H1 (cell line): ENCODE data around the gene CFP. TPM values are rescaled to one million over a fixed set of nuclear protein-coding genes. Genes with fewer than 3 reads are reported as not detected.

ENCODE experiments used
- ASH2L ChIP-seq: fragments of 200-600, 300-600 bp; sonication (generic); IDR thresholded peaks from one replicate; pipeline ENCODE4 v1.7.1; 2017; ENCODE audit warnings: low read length
- CEBPB ChIP-seq: IDR thresholded peaks from 2 replicates; pipeline ENCODE4 v1.6.1; 2012; ENCODE audit warnings: low read depth, low read length
- GABPA ChIP-seq: IDR thresholded peaks from 2 replicates; pipeline ENCODE4 v1.6.1; 2011; ENCODE audit warnings: mild to moderate bottlenecking, low read length, moderate library complexity, borderline replicate concordance; ENCODE audit not compliant: insufficient read depth
- KDM1A ChIP-seq: fragments of 200-600, 300-600 bp; sonication (generic); IDR thresholded peaks from 2 replicates; pipeline ENCODE4 v1.7.1; 2016; ENCODE audit warnings: mild to moderate bottlenecking, low read length, borderline replicate concordance
- PHF8 ChIP-seq: fragments of 200-600 bp; sonication (generic); conservative IDR thresholded peaks from 2 replicates; pipeline ENCODE4 v1.7.1; 2012; ENCODE audit warnings: low read depth, mild to moderate bottlenecking, inconsistent platforms, low read length, moderate library complexity
- POU5F1 ChIP-seq: IDR thresholded peaks from 2 replicates; pipeline ENCODE4 v1.6.1; 2011; ENCODE audit warnings: low read depth, mild to moderate bottlenecking, low read length, moderate library complexity
- polyA plus RNA-seq, 7 experiments: library from polyadenylated mRNA; depleted of rRNA in 3 of 7; stranded (reverse) in 5 of 7; unstranded in 2 of 7; fragments of >200 nt in 5 of 7; fragments of 200-250 nt in 2 of 7; gene quantifications; 1 replicate in 5 of 7; 2 replicates in 1 of 7; 4 replicates in 1 of 7; pipeline versions ENCODE4 v1.2.1 to v1.2.3, GENCODE V29; 2011 to 2013; ENCODE audit warnings: missing spikeins in 2 of 7, mixed read lengths in 2 of 7
- total RNA-seq: library from RNA; stranded (reverse); fragmentation: NEBNext Ultra II Directional; extraction: Animal tissue kit (Norgen Biotek cat#: 25700); gene quantifications from 2 replicates; pipeline ENCODE4 v1.2.1, GENCODE V29; 2021
- TF ChIP-seq, protein P1 (sequence below): fragments of 300-600 bp; sonication (generic); IDR thresholded peaks from 2 replicates; pipeline ENCODE4 v1.7.1; 2012; ENCODE audit warnings: low read length, moderate library complexity, mild to moderate bottlenecking, inconsistent platforms; ENCODE audit not compliant: insufficient replicate concordance

CFP gene
- total and polyA plus RNA-seq, 2 of the 8 experiments (the other 6 are each of a cell fraction or from before 2014, with no cell fraction given): 0.76 to 2.2 TPM

DNA sequence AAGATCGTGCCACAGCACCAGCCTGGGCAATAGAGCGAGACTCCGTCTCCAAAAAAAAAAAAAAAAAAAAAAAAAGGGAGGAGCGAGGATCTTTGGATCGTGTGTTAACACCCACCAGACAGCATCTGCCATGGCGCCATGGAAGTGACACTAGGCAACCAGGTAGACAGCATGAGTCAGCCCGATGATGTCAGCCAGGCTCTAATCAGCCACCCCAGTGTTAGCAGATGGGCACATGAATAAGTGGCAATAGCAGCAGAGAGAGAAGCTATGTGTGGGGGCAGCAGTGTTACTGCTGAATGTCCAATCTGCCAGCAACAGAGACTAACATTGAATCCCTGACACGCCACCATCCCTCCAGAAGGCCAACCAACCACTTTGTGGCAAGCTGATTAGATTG, 16.6 kb downstream of the CFP start (continued):
- TF ChIP-seq PHF8 (no peak), POU5F1 (no peak), GABPA (no peak), ASH2L (no peak), CEBPB (no peak), KDM1A (no peak)
- TF ChIP-seq, protein P1, sequence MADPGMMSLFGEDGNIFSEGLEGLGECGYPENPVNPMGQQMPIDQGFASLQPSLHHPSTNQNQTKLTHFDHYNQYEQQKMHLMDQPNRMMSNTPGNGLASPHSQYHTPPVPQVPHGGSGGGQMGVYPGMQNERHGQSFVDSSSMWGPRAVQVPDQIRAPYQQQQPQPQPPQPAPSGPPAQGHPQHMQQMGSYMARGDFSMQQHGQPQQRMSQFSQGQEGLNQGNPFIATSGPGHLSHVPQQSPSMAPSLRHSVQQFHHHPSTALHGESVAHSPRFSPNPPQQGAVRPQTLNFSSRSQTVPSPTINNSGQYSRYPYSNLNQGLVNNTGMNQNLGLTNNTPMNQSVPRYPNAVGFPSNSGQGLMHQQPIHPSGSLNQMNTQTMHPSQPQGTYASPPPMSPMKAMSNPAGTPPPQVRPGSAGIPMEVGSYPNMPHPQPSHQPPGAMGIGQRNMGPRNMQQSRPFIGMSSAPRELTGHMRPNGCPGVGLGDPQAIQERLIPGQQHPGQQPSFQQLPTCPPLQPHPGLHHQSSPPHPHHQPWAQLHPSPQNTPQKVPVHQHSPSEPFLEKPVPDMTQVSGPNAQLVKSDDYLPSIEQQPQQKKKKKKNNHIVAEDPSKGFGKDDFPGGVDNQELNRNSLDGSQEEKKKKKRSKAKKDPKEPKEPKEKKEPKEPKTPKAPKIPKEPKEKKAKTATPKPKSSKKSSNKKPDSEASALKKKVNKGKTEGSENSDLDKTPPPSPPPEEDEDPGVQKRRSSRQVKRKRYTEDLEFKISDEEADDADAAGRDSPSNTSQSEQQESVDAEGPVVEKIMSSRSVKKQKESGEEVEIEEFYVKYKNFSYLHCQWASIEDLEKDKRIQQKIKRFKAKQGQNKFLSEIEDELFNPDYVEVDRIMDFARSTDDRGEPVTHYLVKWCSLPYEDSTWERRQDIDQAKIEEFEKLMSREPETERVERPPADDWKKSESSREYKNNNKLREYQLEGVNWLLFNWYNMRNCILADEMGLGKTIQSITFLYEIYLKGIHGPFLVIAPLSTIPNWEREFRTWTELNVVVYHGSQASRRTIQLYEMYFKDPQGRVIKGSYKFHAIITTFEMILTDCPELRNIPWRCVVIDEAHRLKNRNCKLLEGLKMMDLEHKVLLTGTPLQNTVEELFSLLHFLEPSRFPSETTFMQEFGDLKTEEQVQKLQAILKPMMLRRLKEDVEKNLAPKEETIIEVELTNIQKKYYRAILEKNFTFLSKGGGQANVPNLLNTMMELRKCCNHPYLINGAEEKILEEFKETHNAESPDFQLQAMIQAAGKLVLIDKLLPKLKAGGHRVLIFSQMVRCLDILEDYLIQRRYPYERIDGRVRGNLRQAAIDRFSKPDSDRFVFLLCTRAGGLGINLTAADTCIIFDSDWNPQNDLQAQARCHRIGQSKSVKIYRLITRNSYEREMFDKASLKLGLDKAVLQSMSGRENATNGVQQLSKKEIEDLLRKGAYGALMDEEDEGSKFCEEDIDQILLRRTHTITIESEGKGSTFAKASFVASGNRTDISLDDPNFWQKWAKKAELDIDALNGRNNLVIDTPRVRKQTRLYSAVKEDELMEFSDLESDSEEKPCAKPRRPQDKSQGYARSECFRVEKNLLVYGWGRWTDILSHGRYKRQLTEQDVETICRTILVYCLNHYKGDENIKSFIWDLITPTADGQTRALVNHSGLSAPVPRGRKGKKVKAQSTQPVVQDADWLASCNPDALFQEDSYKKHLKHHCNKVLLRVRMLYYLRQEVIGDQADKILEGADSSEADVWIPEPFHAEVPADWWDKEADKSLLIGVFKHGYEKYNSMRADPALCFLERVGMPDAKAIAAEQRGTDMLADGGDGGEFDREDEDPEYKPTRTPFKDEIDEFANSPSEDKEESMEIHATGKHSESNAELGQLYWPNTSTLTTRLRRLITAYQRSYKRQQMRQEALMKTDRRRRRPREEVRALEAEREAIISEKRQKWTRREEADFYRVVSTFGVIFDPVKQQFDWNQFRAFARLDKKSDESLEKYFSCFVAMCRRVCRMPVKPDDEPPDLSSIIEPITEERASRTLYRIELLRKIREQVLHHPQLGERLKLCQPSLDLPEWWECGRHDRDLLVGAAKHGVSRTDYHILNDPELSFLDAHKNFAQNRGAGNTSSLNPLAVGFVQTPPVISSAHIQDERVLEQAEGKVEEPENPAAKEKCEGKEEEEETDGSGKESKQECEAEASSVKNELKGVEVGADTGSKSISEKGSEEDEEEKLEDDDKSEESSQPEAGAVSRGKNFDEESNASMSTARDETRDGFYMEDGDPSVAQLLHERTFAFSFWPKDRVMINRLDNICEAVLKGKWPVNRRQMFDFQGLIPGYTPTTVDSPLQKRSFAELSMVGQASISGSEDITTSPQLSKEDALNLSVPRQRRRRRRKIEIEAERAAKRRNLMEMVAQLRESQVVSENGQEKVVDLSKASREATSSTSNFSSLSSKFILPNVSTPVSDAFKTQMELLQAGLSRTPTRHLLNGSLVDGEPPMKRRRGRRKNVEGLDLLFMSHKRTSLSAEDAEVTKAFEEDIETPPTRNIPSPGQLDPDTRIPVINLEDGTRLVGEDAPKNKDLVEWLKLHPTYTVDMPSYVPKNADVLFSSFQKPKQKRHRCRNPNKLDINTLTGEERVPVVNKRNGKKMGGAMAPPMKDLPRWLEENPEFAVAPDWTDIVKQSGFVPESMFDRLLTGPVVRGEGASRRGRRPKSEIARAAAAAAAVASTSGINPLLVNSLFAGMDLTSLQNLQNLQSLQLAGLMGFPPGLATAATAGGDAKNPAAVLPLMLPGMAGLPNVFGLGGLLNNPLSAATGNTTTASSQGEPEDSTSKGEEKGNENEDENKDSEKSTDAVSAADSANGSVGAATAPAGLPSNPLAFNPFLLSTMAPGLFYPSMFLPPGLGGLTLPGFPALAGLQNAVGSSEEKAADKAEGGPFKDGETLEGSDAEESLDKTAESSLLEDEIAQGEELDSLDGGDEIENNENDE: no peak
